Progenitor cell of endocrine pancreas (in vitro differentiated cells): ENCODE results near the gene FOXF1. TPM values are rescaled to one million over a fixed set of nuclear protein-coding genes. Genes with fewer than 3 reads are reported as not detected.

ENCODE experiments used
- DNase-seq: peaks from one replicate; pipeline ENCODE4 v3.0.0; 2021; ENCODE audit warnings: low spot score; ENCODE audit not compliant: unreplicated experiment
- H3K27ac Mint-ChIP-seq: 2 replicates; pipeline ENCODE4 v1.8.0; 2021; ENCODE audit warnings: mild to moderate bottlenecking, moderate library complexity, mixed read lengths
- H3K27me3 Mint-ChIP-seq: 2 replicates; pipeline ENCODE4 v1.8.0; 2021; ENCODE audit warnings: mixed read lengths
- H3K36me3 Mint-ChIP-seq: 2 replicates; pipeline ENCODE4 v1.8.0; 2022; ENCODE audit warnings: mixed read lengths; ENCODE audit not compliant: insufficient read depth
- H3K4me1 Mint-ChIP-seq: 2 replicates; pipeline ENCODE4 v1.8.0; 2021; ENCODE audit warnings: low read depth, mixed read lengths
- H3K4me3 Mint-ChIP-seq: 2 replicates; pipeline ENCODE4 v1.8.0; 2021; ENCODE audit warnings: low read depth, mild to moderate bottlenecking, moderate library complexity, mixed read lengths
- H3K9me3 Mint-ChIP-seq: 2 replicates; pipeline ENCODE4 v1.8.0; 2021; ENCODE audit warnings: low read depth, mixed read lengths
- total RNA-seq: library from RNA; stranded (reverse); gene quantifications from 2 replicates; pipeline ENCODE4 v1.2.1, GENCODE V29; 2021
- TF ChIP-seq, protein P1 (sequence below): fragments of 200-600 bp; sonication (generic); IDR thresholded peaks from one replicate; pipeline ENCODE4 v1.5.0; 2021; ENCODE audit warnings: antibody characterized with exemption, mild to moderate bottlenecking; ENCODE audit not compliant: unreplicated experiment

Gene FOXF1
- total RNA-seq, 1 donor from 2014 or later, result not detected

DNA sequence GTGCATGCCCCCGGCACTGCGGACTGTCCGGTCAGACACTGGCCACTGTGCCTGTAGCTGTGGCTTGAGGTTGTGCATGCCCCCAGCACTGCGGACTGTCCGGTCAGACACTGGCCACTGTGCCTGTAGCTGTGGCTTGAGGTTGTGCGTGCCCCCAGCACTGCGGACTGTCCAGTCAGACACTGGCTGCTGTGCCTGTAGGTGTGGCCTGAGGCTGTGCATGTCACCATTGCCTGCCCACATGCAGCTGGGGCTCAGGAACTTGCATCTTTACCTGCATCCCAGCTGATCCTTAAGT is 39.5 kb downstream of the FOXF1 start:
- Mint-ChIP-seq H3K4me3 (no peak overlapping the region), H3K36me3 (peaks cover 3% of the 10 kb centered on the region)
- TF ChIP-seq, protein P1, sequence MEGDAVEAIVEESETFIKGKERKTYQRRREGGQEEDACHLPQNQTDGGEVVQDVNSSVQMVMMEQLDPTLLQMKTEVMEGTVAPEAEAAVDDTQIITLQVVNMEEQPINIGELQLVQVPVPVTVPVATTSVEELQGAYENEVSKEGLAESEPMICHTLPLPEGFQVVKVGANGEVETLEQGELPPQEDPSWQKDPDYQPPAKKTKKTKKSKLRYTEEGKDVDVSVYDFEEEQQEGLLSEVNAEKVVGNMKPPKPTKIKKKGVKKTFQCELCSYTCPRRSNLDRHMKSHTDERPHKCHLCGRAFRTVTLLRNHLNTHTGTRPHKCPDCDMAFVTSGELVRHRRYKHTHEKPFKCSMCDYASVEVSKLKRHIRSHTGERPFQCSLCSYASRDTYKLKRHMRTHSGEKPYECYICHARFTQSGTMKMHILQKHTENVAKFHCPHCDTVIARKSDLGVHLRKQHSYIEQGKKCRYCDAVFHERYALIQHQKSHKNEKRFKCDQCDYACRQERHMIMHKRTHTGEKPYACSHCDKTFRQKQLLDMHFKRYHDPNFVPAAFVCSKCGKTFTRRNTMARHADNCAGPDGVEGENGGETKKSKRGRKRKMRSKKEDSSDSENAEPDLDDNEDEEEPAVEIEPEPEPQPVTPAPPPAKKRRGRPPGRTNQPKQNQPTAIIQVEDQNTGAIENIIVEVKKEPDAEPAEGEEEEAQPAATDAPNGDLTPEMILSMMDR, result no peak

DNA sequence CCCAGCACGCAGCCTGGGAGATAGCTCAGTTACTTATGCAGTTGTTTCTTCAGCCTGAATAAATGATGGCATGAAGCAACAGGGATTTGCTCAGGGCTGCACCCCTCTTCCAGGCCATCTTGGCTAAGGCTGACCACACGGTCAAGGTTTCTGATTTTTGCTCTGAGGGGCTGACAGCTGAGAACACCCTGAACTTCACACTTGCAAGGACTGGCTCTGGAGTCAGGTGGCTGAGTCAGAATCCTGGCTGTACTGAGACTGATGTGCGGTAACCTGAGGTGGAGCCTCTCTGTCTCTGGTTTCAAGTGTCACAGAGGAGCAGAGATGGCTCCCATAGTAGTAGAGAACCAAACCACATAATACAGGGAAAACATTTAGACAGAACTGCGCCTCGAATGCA is 40.0 kb downstream of the FOXF1 start:
- H3K4me1 Mint-ChIP-seq, result peaks cover 3% of the 10 kb centered on the region
- TF ChIP-seq, protein P1, result no peak
- H3K36me3 Mint-ChIP-seq, result no peaks in the 10 kb centered on the region
- H3K9me3 Mint-ChIP-seq, result no peaks in the 10 kb centered on the region
- no peak for DNase-seq
- H3K27me3 Mint-ChIP-seq, result peaks cover 21% of the 10 kb centered on the region
- H3K27ac Mint-ChIP-seq, result no peak overlapping the region
- no peak overlapping the region for H3K4me3 Mint-ChIP-seq

More for the DNA sequence above, 39.5 kb downstream of the FOXF1 start:
- Mint-ChIP-seq H3K4me1 (peaks cover 3% of the 10 kb centered on the region), H3K27me3 (peaks cover 21% of the 10 kb centered on the region), H3K27ac (no peak overlapping the region), H3K9me3 (no peaks in the 10 kb centered on the region)
- DNase-seq, result no peak

DNA sequence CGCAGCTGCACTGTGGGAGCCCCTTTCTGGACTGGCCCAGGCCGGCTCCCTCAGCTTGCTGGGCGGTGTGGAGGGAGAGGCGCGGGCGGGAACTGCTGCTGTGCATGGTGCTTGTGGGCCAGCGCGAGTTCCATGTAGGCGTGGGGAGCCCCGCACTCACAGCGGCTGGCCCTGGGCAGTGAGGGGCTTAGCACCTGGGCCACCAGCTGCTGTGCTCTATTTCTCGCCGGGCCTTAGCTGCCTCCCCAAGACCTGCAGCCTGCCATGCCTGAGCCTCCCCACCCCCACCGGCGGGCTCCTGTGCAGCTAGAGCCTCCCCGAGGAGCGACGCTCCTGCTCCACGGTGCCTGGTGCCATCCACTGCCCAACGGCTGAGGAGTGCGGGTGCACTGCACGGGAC is 43.0 kb downstream of the FOXF1 start:
- TF ChIP-seq, protein P1, result no peak
- Mint-ChIP-seq H3K27me3 (peaks cover 34% of the 10 kb centered on the region), H3K27ac (no peak overlapping the region), H3K9me3 (no peaks in the 10 kb centered on the region), H3K4me3 (peak overlapping the region; percentile 87), H3K36me3 (no peaks in the 10 kb centered on the region), H3K4me1 (peaks cover 3% of the 10 kb centered on the region)
- no peak for DNase-seq

DNA sequence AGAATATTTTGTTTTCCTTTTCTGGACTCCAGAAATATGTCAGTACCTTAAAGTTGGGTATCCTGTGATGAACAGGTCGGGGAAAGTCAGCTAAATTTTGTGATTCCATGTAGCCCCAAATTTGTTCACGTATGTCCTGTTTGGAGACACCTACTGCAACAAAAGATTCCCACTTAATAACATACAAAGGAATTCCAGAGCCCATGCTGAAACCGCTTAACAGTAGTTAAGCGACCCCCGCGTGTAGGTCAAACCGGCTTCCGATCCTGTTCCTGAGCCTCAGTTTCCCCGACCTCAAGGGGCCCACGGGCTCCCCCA is 44.2 kb downstream of the FOXF1 start:
- Mint-ChIP-seq H3K27me3 (peaks cover 38% of the 10 kb centered on the region), H3K27ac (peak overlapping the region; percentile 96), H3K36me3 (no peaks in the 10 kb centered on the region), H3K4me3 (peak overlapping the region; percentile 87), H3K9me3 (no peaks in the 10 kb centered on the region), H3K4me1 (peaks cover 3% of the 10 kb centered on the region)
- no peak for DNase-seq
- TF ChIP-seq, protein P1, result no peak

DNA sequence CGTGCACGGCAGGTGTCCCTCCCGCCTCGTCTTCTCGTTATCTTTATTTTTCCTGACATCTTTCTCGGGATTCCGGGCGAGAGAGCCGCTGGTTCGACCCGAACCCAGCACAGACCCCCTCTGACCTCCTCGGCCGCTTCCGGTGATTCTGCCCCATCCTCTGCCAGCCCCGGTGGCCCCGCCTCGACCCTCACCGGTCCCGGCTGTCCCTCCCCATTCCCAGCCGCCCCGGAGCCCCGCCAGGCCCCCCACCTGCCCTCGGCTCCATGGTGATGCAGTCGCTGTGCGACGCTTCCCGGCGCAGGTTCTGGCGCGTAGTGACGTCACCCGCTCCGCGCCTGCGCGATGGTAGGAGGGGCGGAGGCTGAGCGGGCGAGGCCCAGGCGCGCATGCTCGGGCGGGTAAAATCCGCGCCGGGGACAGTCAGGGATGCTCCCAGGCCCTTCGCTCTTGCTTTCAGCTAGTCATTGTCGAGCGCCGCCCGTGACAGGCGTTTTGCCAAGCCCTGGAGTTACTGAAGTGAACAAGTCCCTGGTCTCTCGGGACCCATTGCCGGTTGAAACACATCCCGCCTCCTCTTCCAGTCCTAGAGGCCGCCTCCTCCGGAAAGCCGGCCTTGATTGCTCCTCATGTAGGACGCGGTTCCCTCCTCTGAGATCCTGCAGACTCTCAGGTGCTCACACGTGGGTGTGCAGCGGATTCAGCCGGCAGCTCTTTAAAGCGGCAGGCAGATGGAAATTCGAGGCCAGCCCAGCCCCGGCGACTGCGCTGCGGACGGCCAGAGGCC is 44.8 kb downstream of the FOXF1 start, which contains the start of gene MTHFSD:
MTHFSD (minus strand) TSS at position 319 of the 787 bp plus-strand sequence; CDS start at position 268, 51 bp downstream.
- H3K4me1 Mint-ChIP-seq, result peaks cover 3% of the 10 kb centered on the region
- H3K36me3 Mint-ChIP-seq, result no peaks in the 10 kb centered on the region
- H3K27ac Mint-ChIP-seq, result peak within 1 kb of the TSS; percentile 96
- no peaks in the 10 kb centered on the region for H3K9me3 Mint-ChIP-seq
- TF ChIP-seq, protein P1, result no peak
- peak within 1 kb of the TSS; percentile 87 for H3K4me3 Mint-ChIP-seq
- peaks cover 38% of the 10 kb centered on the region for H3K27me3 Mint-ChIP-seq
- DNase-seq, result peak; percentile 76
